Activated naive CD4-positive, alpha-beta T cell treated with anti-CD3 and anti-CD28 coated beads, Interleukin-2, amount 50 U/mL, for 24 hours (primary cell): ENCODE measurements around the gene CAPZA1.

Experiments used
- H3K27ac Mint-ChIP-seq: one replicate; pipeline ENCODE4 v1.8.0; 2021; ENCODE audit warnings: mild to moderate bottlenecking, mixed read lengths
- H3K27me3 Mint-ChIP-seq: one replicate; pipeline ENCODE4 v1.8.0; 2021; ENCODE audit warnings: mixed read lengths
- H3K36me3 Mint-ChIP-seq: one replicate; pipeline ENCODE4 v1.8.0; 2021; ENCODE audit warnings: mixed read lengths
- H3K4me1 Mint-ChIP-seq: one replicate; pipeline ENCODE4 v1.8.0; 2021; ENCODE audit warnings: mixed read lengths
- H3K4me3 Mint-ChIP-seq: one replicate; pipeline ENCODE4 v1.8.0; 2021; ENCODE audit warnings: mild to moderate bottlenecking, mixed read lengths
- H3K9me3 Mint-ChIP-seq: one replicate; pipeline ENCODE4 v1.8.0; 2021; ENCODE audit warnings: mixed read lengths

CAPZA1 gene

DNA sequence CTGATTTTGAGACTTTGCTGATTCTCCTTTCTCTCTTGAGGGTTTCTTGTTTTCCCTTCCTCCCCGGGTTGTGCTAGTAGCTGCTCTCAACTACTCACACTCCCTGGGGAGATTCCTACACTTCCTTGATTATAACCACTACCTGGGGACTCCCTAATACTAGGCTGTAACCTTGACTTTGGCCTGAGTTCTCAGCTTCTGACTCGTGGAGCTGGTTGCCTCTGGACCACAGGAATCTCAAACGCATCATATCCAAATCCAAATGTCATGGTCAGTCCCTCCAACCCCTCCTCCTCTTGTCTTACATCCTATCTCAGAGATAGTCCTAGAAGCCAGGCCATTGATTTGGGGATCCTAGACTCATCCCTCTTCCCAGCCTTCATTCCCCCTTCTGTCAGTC is 66.8 kb downstream of the CAPZA1 start:
- H3K4me3 Mint-ChIP-seq = no peak overlapping the region
- peaks cover 8% of the 10 kb centered on the region for H3K4me1 Mint-ChIP-seq
- H3K9me3 Mint-ChIP-seq = no peaks in the 10 kb centered on the region
- peak overlapping the region; percentile 38 for H3K27ac Mint-ChIP-seq
- no peaks in the 10 kb centered on the region for H3K27me3 Mint-ChIP-seq
- peaks cover 6% of the 10 kb centered on the region for H3K36me3 Mint-ChIP-seq

DNA sequence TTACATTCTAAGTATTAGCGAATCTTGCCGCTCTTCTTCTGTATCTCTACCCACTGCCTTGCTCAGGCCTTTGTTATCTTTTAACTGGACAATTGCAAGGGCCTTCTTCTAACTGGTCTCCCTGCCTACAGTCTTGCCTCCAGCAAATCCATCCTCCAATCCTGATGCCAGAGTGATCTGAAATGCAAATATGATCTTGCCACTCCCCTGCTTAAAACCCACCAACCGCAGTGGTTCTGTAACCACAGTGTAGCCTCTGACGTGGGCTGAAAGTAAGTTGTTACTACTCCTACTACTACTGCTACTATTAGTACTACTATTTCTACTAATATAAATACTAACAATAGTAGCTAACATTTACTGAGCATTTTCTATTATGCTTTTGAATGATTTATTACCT is 67.2 kb downstream of the CAPZA1 start:
- H3K4me1 Mint-ChIP-seq = peaks cover 8% of the 10 kb centered on the region
- H3K27me3 Mint-ChIP-seq = no peaks in the 10 kb centered on the region

DNA sequence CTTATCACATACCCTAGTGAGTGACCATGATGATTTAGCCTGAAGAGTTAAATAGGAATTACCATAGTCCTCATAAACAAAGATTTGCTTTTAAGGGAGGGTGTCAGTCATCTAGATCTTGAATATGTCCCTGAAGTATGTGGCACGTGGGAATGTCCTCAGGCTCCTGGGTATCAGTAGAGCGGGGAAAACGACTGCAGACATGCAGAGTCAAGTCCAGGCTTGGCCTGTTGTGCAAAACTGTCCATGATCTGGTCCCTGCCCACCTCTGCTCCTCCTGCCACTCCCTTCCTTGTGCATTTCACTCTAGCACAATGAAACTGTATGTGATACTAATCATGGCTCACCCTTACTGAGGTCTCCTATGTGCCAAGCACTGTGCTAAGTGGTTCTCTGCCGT is 67.7 kb downstream of the CAPZA1 start:
- Mint-ChIP-seq H3K27ac (no peak overlapping the region), H3K4me1 (peaks cover 8% of the 10 kb centered on the region), H3K4me3 (no peak overlapping the region), H3K27me3 (no peaks in the 10 kb centered on the region), H3K36me3 (peaks cover 14% of the 10 kb centered on the region), H3K9me3 (no peaks in the 10 kb centered on the region)

More for the DNA sequence above, 67.2 kb downstream of the CAPZA1 start:
- Mint-ChIP-seq H3K9me3 (no peaks in the 10 kb centered on the region), H3K36me3 (peaks cover 9% of the 10 kb centered on the region), H3K27ac (peak overlapping the region; percentile 38), H3K4me3 (no peak overlapping the region)

DNA sequence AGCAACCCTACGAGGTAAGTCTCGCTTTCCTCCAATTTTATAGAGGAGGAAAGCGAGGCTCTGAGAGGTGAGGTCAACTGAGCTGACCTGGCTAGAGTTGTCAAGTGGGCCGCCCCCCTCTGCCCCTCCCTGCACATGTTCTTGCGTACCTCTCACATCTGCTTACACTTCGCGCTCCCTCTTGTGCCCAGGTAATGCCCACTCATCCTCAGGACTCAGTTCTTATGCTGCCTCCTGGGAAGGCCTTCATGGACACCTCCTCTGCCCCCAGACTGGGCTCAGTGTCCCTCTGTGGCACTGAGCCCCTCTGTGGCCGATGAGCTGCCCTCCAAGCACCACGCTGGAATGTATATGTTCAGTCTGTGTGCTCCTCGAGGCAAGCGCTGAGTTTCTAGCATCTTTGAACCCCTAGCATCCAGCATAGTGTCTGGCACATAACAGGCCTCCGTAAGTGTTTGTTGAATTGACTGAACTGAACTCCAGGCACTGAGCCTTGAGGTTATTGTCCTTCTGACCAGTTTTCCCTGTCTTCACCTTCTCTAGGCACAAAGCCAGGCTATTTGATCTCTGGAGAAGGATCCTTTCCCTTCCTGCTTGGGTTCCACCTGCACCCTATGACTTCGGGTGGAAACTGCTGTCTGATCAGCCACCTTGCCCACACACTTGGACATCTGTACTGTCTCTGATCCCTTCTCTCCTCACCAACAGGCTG is 68.3 kb downstream of the CAPZA1 start:
- Mint-ChIP-seq H3K27ac (peak overlapping the region; percentile 60), H3K9me3 (no peaks in the 10 kb centered on the region), H3K36me3 (peaks cover 17% of the 10 kb centered on the region), H3K27me3 (no peaks in the 10 kb centered on the region), H3K4me3 (no peak overlapping the region), H3K4me1 (peaks cover 8% of the 10 kb centered on the region)

DNA sequence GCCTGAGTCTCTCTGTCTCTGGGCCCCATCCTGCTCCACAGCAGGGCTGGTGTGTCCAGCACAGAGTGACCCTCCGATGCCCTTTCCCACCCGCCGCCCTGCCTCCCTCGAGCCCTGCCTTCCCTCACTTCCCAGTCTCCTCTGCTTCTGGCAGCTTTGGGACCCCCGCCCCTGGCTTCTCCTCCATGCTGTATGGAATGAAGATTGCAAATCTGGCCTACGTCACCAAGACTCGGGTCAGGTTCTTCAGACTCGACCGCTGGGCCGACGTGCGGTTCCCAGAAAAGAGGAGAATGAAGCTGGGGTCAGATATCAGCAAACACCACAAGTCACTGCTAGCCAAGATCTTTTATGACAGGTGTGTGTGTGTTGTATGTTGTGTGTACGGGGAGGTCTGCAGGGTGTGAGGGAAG is 69.2 kb downstream of the CAPZA1 start:
- peaks cover 19% of the 10 kb centered on the region for H3K36me3 Mint-ChIP-seq
- peaks cover 8% of the 10 kb centered on the region for H3K4me1 Mint-ChIP-seq

DNA sequence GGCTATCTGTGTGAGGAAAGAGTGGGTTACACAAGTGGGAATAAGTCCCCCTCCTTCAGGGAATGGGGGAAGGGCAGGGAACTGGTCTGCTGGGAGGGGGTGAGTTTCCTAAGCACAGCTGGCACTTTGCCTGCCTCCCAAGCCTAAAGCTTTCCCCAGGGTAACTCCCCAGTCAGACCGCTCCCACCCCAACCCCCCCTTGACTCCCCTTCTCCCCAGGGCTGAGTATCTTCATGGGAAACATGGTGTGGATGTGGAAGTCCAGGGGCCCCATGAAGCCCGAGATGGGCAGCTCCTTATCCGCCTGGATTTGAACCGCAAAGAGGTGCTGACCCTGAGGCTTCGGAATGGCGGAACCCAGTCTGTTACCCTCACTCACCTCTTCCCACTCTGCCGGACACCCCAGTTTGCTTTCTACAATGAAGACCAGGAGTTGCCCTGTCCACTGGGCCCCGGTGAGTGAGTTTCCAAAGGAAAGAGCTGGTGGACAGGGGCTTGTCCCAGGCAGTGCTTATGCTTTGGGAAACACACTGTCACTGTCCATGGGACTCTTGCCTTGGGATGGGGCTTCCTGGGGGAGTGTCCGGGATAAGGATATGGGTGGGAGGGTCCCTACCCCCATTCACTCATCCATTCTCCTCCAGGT is 69.7 kb downstream of the CAPZA1 start:
- no peak overlapping the region for H3K27ac Mint-ChIP-seq

More for the DNA sequence above, 69.2 kb downstream of the CAPZA1 start:
- Mint-ChIP-seq H3K4me3 (no peak overlapping the region), H3K9me3 (no peaks in the 10 kb centered on the region), H3K27me3 (no peaks in the 10 kb centered on the region), H3K27ac (peak overlapping the region; percentile 31)

DNA sequence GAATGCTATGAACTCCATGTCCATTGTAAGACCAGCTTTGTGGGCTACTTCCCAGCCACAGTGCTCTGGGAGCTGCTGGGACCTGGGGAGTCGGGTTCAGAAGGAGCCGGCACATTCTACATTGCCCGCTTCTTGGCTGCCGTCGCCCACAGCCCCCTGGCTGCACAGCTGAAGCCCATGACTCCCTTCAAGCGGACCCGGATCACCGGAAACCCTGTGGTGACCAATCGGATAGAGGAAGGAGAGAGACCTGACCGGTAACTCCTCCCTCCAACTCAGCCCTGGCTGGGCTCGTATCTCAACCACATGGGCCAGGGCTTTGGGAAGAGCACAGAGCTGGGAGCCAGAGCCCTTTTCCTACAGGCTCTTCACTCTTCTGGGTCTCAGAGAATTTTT is 70.2 kb downstream of the CAPZA1 start:
- Mint-ChIP-seq H3K36me3 (peaks cover 19% of the 10 kb centered on the region), H3K4me1 (peaks cover 8% of the 10 kb centered on the region), H3K27me3 (no peaks in the 10 kb centered on the region), H3K9me3 (no peaks in the 10 kb centered on the region), H3K27ac (no peak overlapping the region), H3K4me3 (no peak overlapping the region)

More for the DNA sequence above, 69.7 kb downstream of the CAPZA1 start:
- H3K4me3 Mint-ChIP-seq = no peak overlapping the region
- no peaks in the 10 kb centered on the region for H3K9me3 Mint-ChIP-seq
- no peaks in the 10 kb centered on the region for H3K27me3 Mint-ChIP-seq
- H3K36me3 Mint-ChIP-seq = peaks cover 19% of the 10 kb centered on the region
- H3K4me1 Mint-ChIP-seq = peaks cover 8% of the 10 kb centered on the region

DNA sequence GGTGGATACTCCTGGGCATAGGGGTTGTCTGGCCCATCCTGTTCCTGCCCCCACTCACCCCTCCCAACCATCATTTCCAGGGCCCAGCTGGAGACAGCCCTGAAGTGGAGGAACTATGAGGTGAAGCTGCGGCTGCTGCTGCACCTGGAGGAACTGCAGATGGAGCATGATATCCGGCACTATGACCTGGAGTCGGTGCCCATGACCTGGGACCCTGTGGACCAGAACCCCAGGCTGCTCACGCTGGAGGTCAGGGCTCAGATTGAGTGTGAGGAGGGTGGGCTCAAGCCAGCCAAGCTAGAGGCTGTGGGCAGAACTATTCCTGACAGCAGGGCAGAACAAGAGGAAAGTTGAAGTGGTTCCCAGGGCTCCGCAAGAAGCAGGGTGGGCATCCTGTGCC is 73.0 kb downstream of the CAPZA1 start:
- Mint-ChIP-seq H3K27ac (no peak overlapping the region), H3K9me3 (no peaks in the 10 kb centered on the region), H3K36me3 (peaks cover 19% of the 10 kb centered on the region), H3K4me3 (no peak overlapping the region), H3K4me1 (no peaks in the 10 kb centered on the region), H3K27me3 (no peaks in the 10 kb centered on the region)

DNA sequence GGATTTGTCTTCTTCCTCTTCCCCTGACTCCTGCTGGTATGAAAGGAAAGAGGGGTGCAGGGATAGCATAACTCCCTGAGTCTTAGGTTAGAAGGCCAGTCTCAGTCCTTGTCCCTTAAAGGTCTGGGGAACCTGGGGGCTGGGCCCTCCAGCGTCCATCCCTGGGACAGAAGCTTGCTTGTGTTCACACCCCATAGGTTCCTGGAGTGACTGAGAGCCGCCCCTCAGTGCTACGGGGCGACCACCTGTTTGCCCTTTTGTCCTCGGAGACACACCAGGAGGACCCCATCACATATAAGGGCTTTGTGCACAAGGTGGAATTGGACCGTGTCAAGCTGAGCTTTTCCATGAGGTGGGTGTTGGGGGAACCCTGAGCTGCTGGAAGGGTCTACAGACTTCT is 74.2 kb downstream of the CAPZA1 start:
- Mint-ChIP-seq H3K27ac (no peak overlapping the region), H3K36me3 (peaks cover 21% of the 10 kb centered on the region), H3K9me3 (no peaks in the 10 kb centered on the region), H3K27me3 (no peaks in the 10 kb centered on the region), H3K4me3 (no peak overlapping the region), H3K4me1 (no peaks in the 10 kb centered on the region)

DNA sequence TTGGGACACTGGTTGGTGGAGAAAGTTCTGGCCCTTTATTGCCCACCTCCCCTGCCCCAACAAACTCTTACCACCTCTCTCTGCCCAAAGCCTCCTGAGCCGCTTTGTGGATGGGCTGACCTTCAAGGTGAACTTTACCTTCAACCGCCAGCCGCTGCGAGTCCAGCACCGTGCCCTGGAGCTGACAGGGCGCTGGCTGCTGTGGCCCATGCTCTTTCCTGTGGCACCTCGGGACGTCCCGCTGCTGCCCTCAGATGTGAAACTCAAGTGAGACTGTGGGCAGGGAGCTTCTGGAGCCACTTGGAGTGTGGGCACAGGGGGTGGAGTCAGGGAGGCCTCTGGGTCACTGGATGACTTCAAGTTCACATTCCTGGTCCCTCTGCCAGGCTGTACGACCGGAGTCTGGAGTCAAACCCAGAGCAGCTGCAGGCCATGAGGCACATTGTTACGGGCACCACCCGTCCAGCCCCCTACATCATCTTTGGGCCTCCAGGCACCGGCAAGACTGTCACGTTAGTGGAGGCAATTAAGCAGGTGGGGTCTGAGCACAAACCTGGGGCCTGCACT is 74.8 kb downstream of the CAPZA1 start:
- no peak overlapping the region for H3K27ac Mint-ChIP-seq
- H3K9me3 Mint-ChIP-seq = no peaks in the 10 kb centered on the region
- no peaks in the 10 kb centered on the region for H3K27me3 Mint-ChIP-seq
- peaks cover 20% of the 10 kb centered on the region for H3K36me3 Mint-ChIP-seq
- H3K4me3 Mint-ChIP-seq = no peak overlapping the region
- peaks cover 3% of the 10 kb centered on the region for H3K4me1 Mint-ChIP-seq

DNA sequence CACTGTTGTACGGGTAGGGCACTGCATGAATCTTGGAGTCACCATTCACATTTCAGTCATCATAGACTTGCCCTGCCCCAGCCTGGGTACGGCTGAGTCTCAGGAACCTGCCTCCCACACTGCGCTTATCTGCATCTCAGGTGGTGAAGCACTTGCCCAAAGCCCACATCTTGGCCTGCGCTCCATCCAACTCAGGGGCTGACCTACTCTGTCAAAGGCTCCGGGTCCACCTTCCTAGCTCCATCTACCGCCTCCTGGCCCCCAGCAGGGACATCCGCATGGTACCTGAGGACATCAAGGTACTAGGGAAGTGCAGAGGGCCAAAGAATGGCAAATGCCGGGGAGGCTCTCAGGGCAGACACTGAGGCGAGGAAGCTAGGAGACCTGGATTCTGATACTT is 75.6 kb downstream of the CAPZA1 start:
- H3K36me3 Mint-ChIP-seq = peaks cover 19% of the 10 kb centered on the region
- no peaks in the 10 kb centered on the region for H3K9me3 Mint-ChIP-seq
- no peaks in the 10 kb centered on the region for H3K27me3 Mint-ChIP-seq
- H3K4me1 Mint-ChIP-seq = peaks cover 11% of the 10 kb centered on the region
- H3K4me3 Mint-ChIP-seq = no peak overlapping the region
- no peak overlapping the region for H3K27ac Mint-ChIP-seq

DNA sequence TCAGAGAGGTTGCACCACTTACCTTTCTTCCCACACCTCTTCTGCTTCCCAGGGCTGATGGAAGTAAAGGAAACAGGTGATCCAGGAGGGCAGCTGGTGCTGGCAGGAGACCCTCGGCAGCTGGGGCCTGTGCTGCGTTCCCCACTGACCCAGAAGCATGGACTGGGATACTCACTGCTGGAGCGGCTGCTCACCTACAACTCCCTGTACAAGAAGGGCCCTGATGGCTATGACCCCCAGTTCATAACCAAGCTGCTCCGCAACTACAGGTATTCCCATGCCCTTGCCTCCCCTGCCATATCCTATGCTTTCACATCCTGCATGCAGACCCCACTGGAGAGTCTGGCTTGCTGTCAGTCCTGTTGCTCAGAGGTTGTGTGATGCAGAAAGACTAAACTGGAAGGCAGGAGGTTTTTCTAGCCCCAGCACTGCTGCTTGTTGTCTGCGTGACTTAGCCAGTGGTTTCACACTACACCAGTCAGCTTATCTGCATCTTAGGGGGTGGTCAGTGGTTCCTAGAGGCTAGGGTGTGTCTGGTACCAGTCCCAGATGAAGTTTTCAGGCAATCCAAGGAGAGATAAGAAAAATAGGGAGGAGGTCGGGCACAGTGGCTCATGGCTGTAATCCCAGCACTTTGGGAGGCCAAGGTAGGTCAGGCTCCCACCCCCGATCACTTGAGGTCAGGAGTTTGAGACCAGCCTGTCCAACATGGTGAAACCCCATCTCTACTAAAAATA is 77.1 kb downstream of the CAPZA1 start:
- Mint-ChIP-seq H3K27ac (no peak overlapping the region), H3K4me3 (no peak overlapping the region), H3K4me1 (peaks cover 25% of the 10 kb centered on the region), H3K36me3 (peaks cover 15% of the 10 kb centered on the region), H3K9me3 (no peaks in the 10 kb centered on the region), H3K27me3 (no peaks in the 10 kb centered on the region)

DNA sequence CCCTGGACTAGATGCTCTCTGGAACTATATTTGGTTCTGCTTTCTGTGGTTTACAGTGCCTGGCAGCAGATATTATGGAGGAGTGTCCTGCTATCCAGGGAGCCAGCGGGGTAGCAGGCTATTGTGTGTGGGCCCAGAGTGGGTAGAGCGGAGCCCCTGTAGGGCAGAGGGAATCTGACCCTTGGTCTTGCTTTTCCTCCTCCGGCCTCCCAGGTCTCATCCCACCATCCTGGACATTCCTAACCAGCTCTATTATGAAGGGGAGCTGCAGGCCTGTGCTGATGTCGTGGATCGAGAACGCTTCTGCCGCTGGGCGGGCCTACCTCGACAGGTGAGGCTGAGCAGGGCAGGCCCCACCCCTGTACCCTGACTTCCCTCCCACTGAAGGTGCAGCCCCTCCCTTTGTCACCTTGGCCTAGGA is 78.2 kb downstream of the CAPZA1 start:
- Mint-ChIP-seq H3K4me1 (peaks cover 34% of the 10 kb centered on the region), H3K27me3 (no peaks in the 10 kb centered on the region), H3K36me3 (peaks cover 8% of the 10 kb centered on the region), H3K9me3 (no peaks in the 10 kb centered on the region), H3K27ac (no peak overlapping the region), H3K4me3 (no peak overlapping the region)

DNA sequence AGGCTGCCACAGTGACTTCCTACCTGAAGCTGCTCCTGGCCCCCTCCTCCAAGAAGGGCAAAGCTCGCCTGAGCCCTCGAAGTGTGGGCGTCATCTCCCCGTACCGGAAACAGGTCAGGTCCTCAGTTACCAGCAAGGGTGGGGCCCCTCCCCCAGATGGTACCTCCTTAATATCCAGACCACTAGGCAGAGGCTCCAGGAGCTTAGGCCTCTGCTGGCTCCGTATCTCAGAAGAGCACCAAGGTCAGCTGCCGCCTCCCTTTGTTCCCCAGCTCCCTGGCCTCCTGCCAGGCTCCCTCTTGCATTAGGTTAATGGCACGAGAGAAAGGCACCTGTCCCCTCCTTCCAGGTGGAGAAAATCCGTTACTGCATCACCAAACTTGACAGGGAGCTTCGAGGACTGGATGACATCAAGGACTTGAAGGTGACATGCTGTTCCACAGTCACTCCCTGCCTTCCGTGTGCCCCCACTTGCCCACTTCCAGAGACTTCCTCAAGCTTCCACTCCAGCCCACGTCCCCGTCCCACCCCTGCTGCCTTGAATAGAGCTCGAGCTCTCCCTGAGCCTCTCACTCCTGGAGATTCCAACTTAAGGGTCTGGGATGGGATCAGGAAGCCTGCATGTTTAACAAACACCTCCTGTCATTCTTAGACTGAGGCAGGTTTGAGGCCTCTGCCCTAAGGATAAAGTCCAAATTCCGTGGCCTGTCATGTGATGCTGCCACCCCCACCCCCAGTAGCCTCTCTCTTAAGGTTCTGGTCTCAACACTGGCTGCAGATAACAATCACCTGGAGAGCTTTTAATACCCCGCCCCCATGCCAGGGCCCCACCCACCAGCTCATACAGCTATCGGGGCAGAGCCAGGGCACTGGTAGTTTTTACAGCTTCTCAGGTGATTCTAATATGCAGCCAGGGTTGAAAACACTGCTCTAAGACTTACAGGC is 79.0 kb downstream of the CAPZA1 start:
- Mint-ChIP-seq H3K4me1 (peaks cover 34% of the 10 kb centered on the region), H3K9me3 (no peaks in the 10 kb centered on the region), H3K36me3 (peaks cover 5% of the 10 kb centered on the region), H3K27me3 (no peaks in the 10 kb centered on the region), H3K27ac (peak overlapping the region; percentile 72), H3K4me3 (no peak overlapping the region)
